Urinary bladder (tissue), 4 donors: ENCODE results near the gene SERP2. TPM values are rescaled to one million over a fixed set of nuclear protein-coding genes. Genes with fewer than 3 reads are reported as not detected.
A peak's percentile ranks its signal among the peaks of the same experiment; 100 is the strongest.

Experiments
- DNase-seq: peaks from one replicate; pipeline ENCODE4 v3.0.0-alpha.2; 2015; ENCODE audit errors: extremely low spot score
- H3K27ac ChIP-seq: one replicate; pipeline ENCODE4 v1.5.1; 2013; ENCODE audit warnings: low read depth, mild to moderate bottlenecking, moderate library complexity
- H3K36me3 ChIP-seq: one replicate; pipeline ENCODE4 v1.6.1; 2013; ENCODE audit warnings: mild to moderate bottlenecking, moderate library complexity; ENCODE audit not compliant: insufficient read depth
- H3K4me1 ChIP-seq: one replicate; pipeline ENCODE4 v1.6.1; 2013; ENCODE audit warnings: mild to moderate bottlenecking, moderate library complexity; ENCODE audit not compliant: insufficient read depth
- H3K4me3 ChIP-seq: one replicate; pipeline ENCODE4 v1.5.1; 2013; ENCODE audit warnings: low read depth, low read length
- WGBS: extraction: QIAGEN DNeasy Blood & Tissue Kit; methylation state at CpG from one replicate; pipeline ENCODE4 v1.1.7; 2013; 5-methylcytosine and 5-hydroxymethylcytosine counted together
- polyA plus RNA-seq: library from polyadenylated mRNA; stranded (reverse); fragments of 200-250 nt; gene quantifications from one replicate; pipeline ENCODE4 v1.2.3, GENCODE V29; 2013
- total RNA-seq: library from RNA; depleted of rRNA; stranded (reverse); fragments of >200 nt; gene quantifications from one replicate; pipeline ENCODE4 v1.2.3, GENCODE V29; 2014
- donor health status: healthy with polysubstance abuse.
- donor health status: healthy.

SERP2 gene
- total and polyA plus RNA-seq, 2 donors: 2.6 to 5.7 TPM

GRCh38 chr13:44365899-44366298 lies 7.7 kb upstream of the SERP2 start:
- Histone ChIP-seq H3K4me3 (no peak overlapping the region), H3K27ac (no peak overlapping the region), H3K36me3 (no peaks in the 10 kb centered on the region), H3K4me1 (no peaks in the 10 kb centered on the region)
- WGBS: 76% methylated on average over 3 of the region's 3 CpGs
- DNase-seq: no peak

GRCh38 chr13:44368062-44368591 lies 5.5 kb upstream of the SERP2 start:
- H3K36me3 ChIP-seq: no peaks in the 10 kb centered on the region
- no peaks in the 10 kb centered on the region for H3K4me1 ChIP-seq
- WGBS: 20% methylated on average over 6 of the region's 6 CpGs
- H3K27ac ChIP-seq: no peak overlapping the region
- no peak for DNase-seq
- H3K4me3 ChIP-seq: no peak overlapping the region

GRCh38 chr13:44368599-44369368 lies 4.8 kb upstream of the SERP2 start:
- H3K4me1 ChIP-seq: no peaks in the 10 kb centered on the region
- no peak overlapping the region for H3K27ac ChIP-seq
- WGBS: 65% methylated on average over 5 of the region's 5 CpGs
- no peaks in the 10 kb centered on the region for H3K36me3 ChIP-seq
- no peak for DNase-seq
- no peak overlapping the region for H3K4me3 ChIP-seq

GRCh38 chr13:44371421-44371820 lies 2.2 kb upstream of the SERP2 start:
- DNase-seq: no peak
- no peaks in the 10 kb centered on the region for H3K36me3 ChIP-seq
- H3K4me3 ChIP-seq: no peak overlapping the region
- no peak overlapping the region for H3K27ac ChIP-seq
- 91% methylated on average over 3 of the region's 3 CpGs for WGBS
- no peaks in the 10 kb centered on the region for H3K4me1 ChIP-seq

- Histone ChIP-seq H3K27ac (no peak overlapping the region), H3K4me3 (peak overlapping the region; percentile 85), H3K4me1 (no peaks in the 10 kb centered on the region), H3K36me3 (no peaks in the 10 kb centered on the region)
- 49% methylated on average over 29 of the region's 29 CpGs for WGBS
- no peak for DNase-seq
Observed at GRCh38 chr13:44373247-44373600, 400 bp upstream of the SERP2 start.

GRCh38 chr13:44374348-44374712 lies 706 bp downstream of the SERP2 start:
- Histone ChIP-seq H3K27ac (no peak overlapping the region), H3K4me3 (peak overlapping the region; percentile 85), H3K36me3 (no peaks in the 10 kb centered on the region), H3K4me1 (no peaks in the 10 kb centered on the region)
- 49% methylated on average over 10 of the region's 10 CpGs for WGBS
- no peak for DNase-seq

GRCh38 chr13:44378277-44378676 lies 4.7 kb downstream of the SERP2 start:
- DNase-seq: no peak
- H3K27ac ChIP-seq: no peak overlapping the region
- H3K4me1 ChIP-seq: no peaks in the 10 kb centered on the region
- H3K4me3 ChIP-seq: no peak overlapping the region
- H3K36me3 ChIP-seq: no peaks in the 10 kb centered on the region
- 70% methylated on average over 3 of the region's 3 CpGs for WGBS

GRCh38 chr13:44379885-44380284 lies 6.3 kb downstream of the SERP2 start:
- no peaks in the 10 kb centered on the region for H3K36me3 ChIP-seq
- no peak overlapping the region for H3K27ac ChIP-seq
- no peak for DNase-seq
- 97% methylated on average over 2 of the region's 2 CpGs for WGBS
- no peaks in the 10 kb centered on the region for H3K4me1 ChIP-seq
- no peak overlapping the region for H3K4me3 ChIP-seq

- Histone ChIP-seq H3K27ac (no peak overlapping the region), H3K36me3 (no peaks in the 10 kb centered on the region), H3K4me3 (no peak overlapping the region), H3K4me1 (no peaks in the 10 kb centered on the region)
- 94% methylated on average over 3 of the region's 3 CpGs for WGBS
- DNase-seq: no peak
Observed at GRCh38 chr13:44380404-44381165, 7.0 kb downstream of the SERP2 start.

- H3K4me3 ChIP-seq: no peak overlapping the region
- no peaks in the 10 kb centered on the region for H3K36me3 ChIP-seq
- no peak for DNase-seq
- H3K27ac ChIP-seq: no peak overlapping the region
- 75% methylated on average over 5 of the region's 5 CpGs for WGBS
- no peaks in the 10 kb centered on the region for H3K4me1 ChIP-seq
Observed at GRCh38 chr13:44382635-44383145, 9.1 kb downstream of the SERP2 start.

- no peak overlapping the region for H3K27ac ChIP-seq
- no peaks in the 10 kb centered on the region for H3K4me1 ChIP-seq
- H3K36me3 ChIP-seq: no peaks in the 10 kb centered on the region
- DNase-seq: no peak
- no peak overlapping the region for H3K4me3 ChIP-seq
- WGBS: 71% methylated on average over 5 of the region's 5 CpGs
Observed at GRCh38 chr13:44383945-44384344, 10.3 kb downstream of the SERP2 start.

- H3K4me3 ChIP-seq: no peak overlapping the region
- WGBS: 98% methylated on average over 1 of the region's 1 CpG
Observed at GRCh38 chr13:44384778-44385177, 11.2 kb downstream of the SERP2 start.

GRCh38 chr13:44385401-44385800 lies 11.8 kb downstream of the SERP2 start:
- Histone ChIP-seq H3K4me1 (no peaks in the 10 kb centered on the region), H3K36me3 (no peaks in the 10 kb centered on the region), H3K27ac (no peak overlapping the region), H3K4me3 (no peak overlapping the region)
- DNase-seq: no peak
- WGBS: 96% methylated on average over 3 of the region's 3 CpGs

More at GRCh38 chr13:44384778-44385177, 11.2 kb downstream of the SERP2 start:
- Histone ChIP-seq H3K36me3 (no peaks in the 10 kb centered on the region), H3K4me1 (no peaks in the 10 kb centered on the region), H3K27ac (no peak overlapping the region)
- no peak for DNase-seq

- Histone ChIP-seq H3K4me1 (no peaks in the 10 kb centered on the region), H3K4me3 (no peak overlapping the region), H3K36me3 (no peaks in the 10 kb centered on the region), H3K27ac (no peak overlapping the region)
- DNase-seq: no peak
- WGBS: 91% methylated on average over 6 of the region's 6 CpGs
Observed at GRCh38 chr13:44385847-44386246, 12.2 kb downstream of the SERP2 start.
